SK-N-SH (cell line): ENCODE data around the gene ISYNA1.

ENCODE experiments used
- CTCF ChIP-seq: fragments of 200-600 bp; sonication (generic); IDR thresholded peaks from 2 replicates; pipeline ENCODE4 v1.6.1; 2017; ENCODE audit warnings: antibody characterized with exemption, mild to moderate bottlenecking, moderate library complexity
- EP300 ChIP-seq, 2 experiments: IDR thresholded peaks; 2 replicates each; pipeline versions ENCODE4 v1.4.0 to v1.6.1; 2012; ENCODE audit warnings: borderline replicate concordance in 1 of 2, low read depth in 1 of 2, low read length in 1 of 2
- RAD21 ChIP-seq: IDR thresholded peaks from 2 replicates; pipeline ENCODE4 v1.6.1; 2012; ENCODE audit warnings: mild to moderate bottlenecking, low read length
- TEAD4 ChIP-seq: IDR thresholded peaks from 2 replicates; pipeline ENCODE4 v1.4.0; 2012; ENCODE audit warnings: mild to moderate bottlenecking, borderline replicate concordance; ENCODE audit not compliant: insufficient read depth
- TF ChIP-seq, protein P1 (sequence below): IDR thresholded peaks from 2 replicates; pipeline ENCODE4 v1.6.1; 2012; ENCODE audit warnings: mild to moderate bottlenecking, low read depth, low read length, moderate library complexity

DNA sequence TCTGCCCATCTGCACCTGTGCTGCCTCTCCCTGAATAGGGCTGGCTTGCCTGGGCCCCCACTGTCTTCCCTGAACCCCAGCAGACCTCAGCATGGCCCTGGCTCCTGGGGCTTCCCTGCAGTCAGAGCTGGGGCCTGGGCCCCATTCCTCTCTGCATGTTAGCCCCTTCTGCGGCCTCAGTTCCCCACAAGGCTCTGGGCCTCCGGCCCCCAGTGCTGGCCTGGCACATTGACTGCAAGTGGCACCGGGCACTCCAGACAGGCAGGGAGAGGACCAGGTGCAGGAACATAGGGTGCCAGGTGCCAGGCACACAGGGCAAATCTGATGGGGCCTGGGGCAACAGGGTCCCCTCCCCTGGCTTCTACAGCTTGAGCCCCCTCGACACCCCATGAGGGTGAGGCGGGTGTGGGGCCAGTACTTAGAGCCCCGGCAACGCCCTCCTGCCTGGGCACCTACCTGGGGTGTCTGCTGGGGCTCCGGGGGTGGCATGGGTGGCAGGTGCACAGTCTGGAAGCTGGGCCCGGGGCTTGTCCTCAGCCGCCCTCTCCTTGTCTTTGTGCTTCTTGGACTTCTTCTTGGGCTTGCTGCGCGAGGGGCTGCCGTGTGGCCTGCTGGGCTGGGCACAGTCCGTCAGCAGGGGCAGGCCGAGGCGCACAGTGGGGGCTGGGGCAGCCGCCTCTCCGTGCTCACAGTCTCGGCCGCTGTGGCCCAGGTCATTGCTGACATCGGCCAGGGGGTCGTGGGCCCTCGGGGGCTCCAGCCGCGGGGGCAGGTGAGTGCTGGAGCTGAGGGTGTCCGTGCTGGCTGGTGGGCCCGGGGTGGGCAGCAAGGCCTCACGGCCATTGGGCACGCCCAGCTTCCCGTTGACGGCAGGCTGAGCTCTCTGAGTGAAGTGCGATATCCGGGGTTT is 12.3 kb upstream of the ISYNA1 start:
- TF ChIP-seq, protein P1, sequence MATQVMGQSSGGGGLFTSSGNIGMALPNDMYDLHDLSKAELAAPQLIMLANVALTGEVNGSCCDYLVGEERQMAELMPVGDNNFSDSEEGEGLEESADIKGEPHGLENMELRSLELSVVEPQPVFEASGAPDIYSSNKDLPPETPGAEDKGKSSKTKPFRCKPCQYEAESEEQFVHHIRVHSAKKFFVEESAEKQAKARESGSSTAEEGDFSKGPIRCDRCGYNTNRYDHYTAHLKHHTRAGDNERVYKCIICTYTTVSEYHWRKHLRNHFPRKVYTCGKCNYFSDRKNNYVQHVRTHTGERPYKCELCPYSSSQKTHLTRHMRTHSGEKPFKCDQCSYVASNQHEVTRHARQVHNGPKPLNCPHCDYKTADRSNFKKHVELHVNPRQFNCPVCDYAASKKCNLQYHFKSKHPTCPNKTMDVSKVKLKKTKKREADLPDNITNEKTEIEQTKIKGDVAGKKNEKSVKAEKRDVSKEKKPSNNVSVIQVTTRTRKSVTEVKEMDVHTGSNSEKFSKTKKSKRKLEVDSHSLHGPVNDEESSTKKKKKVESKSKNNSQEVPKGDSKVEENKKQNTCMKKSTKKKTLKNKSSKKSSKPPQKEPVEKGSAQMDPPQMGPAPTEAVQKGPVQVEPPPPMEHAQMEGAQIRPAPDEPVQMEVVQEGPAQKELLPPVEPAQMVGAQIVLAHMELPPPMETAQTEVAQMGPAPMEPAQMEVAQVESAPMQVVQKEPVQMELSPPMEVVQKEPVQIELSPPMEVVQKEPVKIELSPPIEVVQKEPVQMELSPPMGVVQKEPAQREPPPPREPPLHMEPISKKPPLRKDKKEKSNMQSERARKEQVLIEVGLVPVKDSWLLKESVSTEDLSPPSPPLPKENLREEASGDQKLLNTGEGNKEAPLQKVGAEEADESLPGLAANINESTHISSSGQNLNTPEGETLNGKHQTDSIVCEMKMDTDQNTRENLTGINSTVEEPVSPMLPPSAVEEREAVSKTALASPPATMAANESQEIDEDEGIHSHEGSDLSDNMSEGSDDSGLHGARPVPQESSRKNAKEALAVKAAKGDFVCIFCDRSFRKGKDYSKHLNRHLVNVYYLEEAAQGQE: no peak
- TF ChIP-seq EP300 (IDR thresholded peaks at IDR 0.05; ENCODE audit: borderline replicate concordance in 1 of 2, low read depth in 1 of 2, low read length in 1 of 2): no peak
- no peak for TF ChIP-seq CTCF
- no peak for TF ChIP-seq TEAD4
- no peak for TF ChIP-seq RAD21
